Esophagus muscularis mucosa (tissue), 4 donors: ENCODE measurements around the gene ZBTB7C.

Source experiments
- CTCF ChIP-seq, 3 experiments: fragments of 200-600 bp in 2 of 3; fragments of 450-650 bp in 1 of 3; sonication (generic) in 2 of 3; IDR thresholded peaks; one replicate each; pipeline ENCODE4 v1.5.1; 2017 to 2019; ENCODE audit warnings: antibody characterized with exemption in 3 of 3, mild to moderate bottlenecking in 2 of 3, moderate library complexity in 1 of 3
- EP300 ChIP-seq: sonication (generic); formaldehyde crosslinking; IDR thresholded peaks from one replicate; pipeline ENCODE4 v1.6.1; 2017; ENCODE audit warnings: antibody characterized with exemption
- POLR2AphosphoS5 ChIP-seq, 2 donors: sonication (generic); formaldehyde crosslinking; IDR thresholded peaks; one replicate each; pipeline ENCODE4 v1.6.1; 2017; ENCODE audit warnings: antibody characterized with exemption in 2 of 2

- no peak for TF ChIP-seq CTCF (IDR thresholded peaks at IDR 0.05)
- no peak for TF ChIP-seq POLR2AphosphoS5 (IDR thresholded peaks at IDR 0.05)
- no peak for TF ChIP-seq EP300
Measured at GRCh38 chr18:48052842-48053241, 356.3 kb downstream of the ZBTB7C start.
